Activated T-helper 17 cell treated with anti-CD3 and anti-CD28 coated beads, Interleukin-2, amount 50 U/mL, for 72 hours (primary cell): Measurements from ENCODE around the gene TMEM38A. TPM values are rescaled to one million over a fixed set of nuclear protein-coding genes. Genes with fewer than 3 reads are reported as not detected.

Experiments used
- ATAC-seq: fragments of 150-1000 bp; cut with Tn5 transposase; replicated peaks from 2 replicates; pipeline ENCODE4 v1.10.0; 2021; ENCODE audit warnings: mild to moderate bottlenecking, moderate library complexity
- H3K27ac Mint-ChIP-seq: one replicate; pipeline ENCODE4 v1.8.0; 2022; ENCODE audit warnings: mixed read lengths
- H3K27me3 Mint-ChIP-seq: one replicate; pipeline ENCODE4 v1.8.0; 2022; ENCODE audit warnings: mixed read lengths
- H3K36me3 Mint-ChIP-seq: one replicate; pipeline ENCODE4 v1.8.0; 2022; ENCODE audit warnings: low read depth, mild to moderate bottlenecking, mixed read lengths
- H3K4me1 Mint-ChIP-seq: one replicate; pipeline ENCODE4 v1.8.0; 2022; ENCODE audit warnings: mixed read lengths
- H3K4me3 Mint-ChIP-seq: one replicate; pipeline ENCODE4 v1.8.0; 2022; ENCODE audit warnings: mild to moderate bottlenecking, mixed read lengths
- H3K9me3 Mint-ChIP-seq: one replicate; pipeline ENCODE4 v1.8.0; 2022; ENCODE audit warnings: mixed read lengths
- total RNA-seq, 2 donors: library from RNA; stranded (reverse); gene quantifications; one replicate each; pipeline ENCODE4 v1.2.3, GENCODE V29; 2022

TMEM38A gene
- under 1 TPM; 0.74 to 0.76 TPM for total RNA-seq

GRCh38 chr19:16660763-16661479 lies at the start of gene TMEM38A:
TMEM38A (plus strand) TSS chr19:16661139; CDS start chr19:16661218, 79 bp downstream.
- H3K9me3 Mint-ChIP-seq = no peaks in the 10 kb centered on the region
- peak within 1 kb of the TSS; percentile 96 for H3K27ac Mint-ChIP-seq
- H3K4me1 Mint-ChIP-seq = peaks cover 14% of the 10 kb centered on the region
- H3K4me3 Mint-ChIP-seq = peak within 1 kb of the TSS; percentile 95
- no peaks in the 10 kb centered on the region for H3K27me3 Mint-ChIP-seq
- ATAC-seq = peak; percentile 6
- H3K36me3 Mint-ChIP-seq = peaks cover 40% of the 10 kb centered on the region

GRCh38 chr19:16612636-16613035 lies 48.3 kb upstream of the TMEM38A start:
- Mint-ChIP-seq H3K4me3 (no peak overlapping the region), H3K36me3 (peaks cover 11% of the 10 kb centered on the region), H3K27ac (no peak overlapping the region), H3K27me3 (no peaks in the 10 kb centered on the region), H3K9me3 (no peaks in the 10 kb centered on the region), H3K4me1 (peaks cover 50% of the 10 kb centered on the region)
- ATAC-seq = no peak

GRCh38 chr19:16613841-16614240 lies 47.1 kb upstream of the TMEM38A start:
- Mint-ChIP-seq H3K9me3 (no peaks in the 10 kb centered on the region), H3K27me3 (no peaks in the 10 kb centered on the region), H3K27ac (no peak overlapping the region), H3K4me1 (peaks cover 44% of the 10 kb centered on the region), H3K4me3 (no peak overlapping the region), H3K36me3 (peaks cover 5% of the 10 kb centered on the region)
- no peak for ATAC-seq

- H3K4me3 Mint-ChIP-seq = peak overlapping the region; percentile 15
- no peaks in the 10 kb centered on the region for H3K27me3 Mint-ChIP-seq
- peaks cover 5% of the 10 kb centered on the region for H3K36me3 Mint-ChIP-seq
- no peaks in the 10 kb centered on the region for H3K9me3 Mint-ChIP-seq
- peaks cover 48% of the 10 kb centered on the region for H3K4me1 Mint-ChIP-seq
- ATAC-seq = no peak
- H3K27ac Mint-ChIP-seq = peak overlapping the region; percentile 54
Measured at GRCh38 chr19:16614941-16615340, 46.0 kb upstream of the TMEM38A start.

- ATAC-seq = peak; percentile 38
- H3K27me3 Mint-ChIP-seq = no peaks in the 10 kb centered on the region
- peaks cover 5% of the 10 kb centered on the region for H3K36me3 Mint-ChIP-seq
- H3K4me3 Mint-ChIP-seq = no peak overlapping the region
- no peak overlapping the region for H3K27ac Mint-ChIP-seq
- peaks cover 46% of the 10 kb centered on the region for H3K4me1 Mint-ChIP-seq
- H3K9me3 Mint-ChIP-seq = no peaks in the 10 kb centered on the region
Measured at GRCh38 chr19:16615808-16616207, 45.1 kb upstream of the TMEM38A start.

GRCh38 chr19:16618248-16618647 lies 42.7 kb upstream of the TMEM38A start:
- Mint-ChIP-seq H3K4me1 (peaks cover 45% of the 10 kb centered on the region), H3K27me3 (no peaks in the 10 kb centered on the region), H3K36me3 (peaks cover 9% of the 10 kb centered on the region), H3K27ac (peak overlapping the region; percentile 70), H3K4me3 (no peak overlapping the region), H3K9me3 (no peaks in the 10 kb centered on the region)
- ATAC-seq = no peak

- Mint-ChIP-seq H3K36me3 (peaks cover 16% of the 10 kb centered on the region), H3K4me3 (no peak overlapping the region), H3K9me3 (no peaks in the 10 kb centered on the region), H3K27me3 (no peaks in the 10 kb centered on the region), H3K27ac (peak overlapping the region; percentile 70), H3K4me1 (peaks cover 48% of the 10 kb centered on the region)
- no peak for ATAC-seq
Measured at GRCh38 chr19:16619457-16619856, 41.5 kb upstream of the TMEM38A start.

- no peaks in the 10 kb centered on the region for H3K27me3 Mint-ChIP-seq
- no peaks in the 10 kb centered on the region for H3K9me3 Mint-ChIP-seq
- H3K4me3 Mint-ChIP-seq = no peak overlapping the region
- peaks cover 47% of the 10 kb centered on the region for H3K4me1 Mint-ChIP-seq
- H3K27ac Mint-ChIP-seq = no peak overlapping the region
- ATAC-seq = no peak
- H3K36me3 Mint-ChIP-seq = peaks cover 22% of the 10 kb centered on the region
Measured at GRCh38 chr19:16620018-16620417, 40.9 kb upstream of the TMEM38A start.

- Mint-ChIP-seq H3K27ac (no peak overlapping the region), H3K36me3 (peaks cover 28% of the 10 kb centered on the region), H3K4me1 (peaks cover 49% of the 10 kb centered on the region)
Measured at GRCh38 chr19:16620584-16620983, 40.4 kb upstream of the TMEM38A start.

GRCh38 chr19:16621165-16621800 lies 39.7 kb upstream of the TMEM38A start:
- Mint-ChIP-seq H3K27me3 (no peaks in the 10 kb centered on the region), H3K36me3 (peaks cover 35% of the 10 kb centered on the region), H3K4me3 (no peak overlapping the region), H3K27ac (no peak overlapping the region), H3K9me3 (no peaks in the 10 kb centered on the region), H3K4me1 (peaks cover 50% of the 10 kb centered on the region)
- no peak for ATAC-seq

More at GRCh38 chr19:16620584-16620983, 40.4 kb upstream of the TMEM38A start:
- H3K9me3 Mint-ChIP-seq = no peaks in the 10 kb centered on the region
- ATAC-seq = no peak
- no peak overlapping the region for H3K4me3 Mint-ChIP-seq
- no peaks in the 10 kb centered on the region for H3K27me3 Mint-ChIP-seq

- Mint-ChIP-seq H3K9me3 (no peaks in the 10 kb centered on the region), H3K4me1 (peaks cover 44% of the 10 kb centered on the region), H3K27ac (no peak overlapping the region), H3K27me3 (no peaks in the 10 kb centered on the region), H3K4me3 (no peak overlapping the region), H3K36me3 (peaks cover 46% of the 10 kb centered on the region)
- ATAC-seq = no peak
Measured at GRCh38 chr19:16623066-16623465, 37.9 kb upstream of the TMEM38A start.

GRCh38 chr19:16623576-16623975 lies 37.4 kb upstream of the TMEM38A start:
- Mint-ChIP-seq H3K27me3 (no peaks in the 10 kb centered on the region), H3K27ac (peak overlapping the region; percentile 17), H3K36me3 (peaks cover 46% of the 10 kb centered on the region), H3K9me3 (no peaks in the 10 kb centered on the region), H3K4me3 (no peak overlapping the region), H3K4me1 (peaks cover 41% of the 10 kb centered on the region)
- ATAC-seq = no peak

GRCh38 chr19:16624236-16624635 lies 36.7 kb upstream of the TMEM38A start:
- no peak overlapping the region for H3K27ac Mint-ChIP-seq
- peaks cover 49% of the 10 kb centered on the region for H3K36me3 Mint-ChIP-seq
- no peak for ATAC-seq
- H3K4me1 Mint-ChIP-seq = peaks cover 34% of the 10 kb centered on the region
- no peaks in the 10 kb centered on the region for H3K9me3 Mint-ChIP-seq
- no peak overlapping the region for H3K4me3 Mint-ChIP-seq
- no peaks in the 10 kb centered on the region for H3K27me3 Mint-ChIP-seq

GRCh38 chr19:16625163-16625958 lies 35.6 kb upstream of the TMEM38A start:
- ATAC-seq = no peak
- Mint-ChIP-seq H3K9me3 (no peaks in the 10 kb centered on the region), H3K36me3 (peaks cover 58% of the 10 kb centered on the region), H3K4me3 (peak overlapping the region; percentile 95), H3K27ac (peak overlapping the region; percentile 63), H3K27me3 (no peaks in the 10 kb centered on the region), H3K4me1 (peaks cover 34% of the 10 kb centered on the region)
